K562 (cell line): Measurements from ENCODE around the gene SMC3. TPM values are rescaled to one million over a fixed set of nuclear protein-coding genes. Genes with fewer than 3 reads are reported as not detected.
A peak's percentile ranks its signal among the peaks of the same experiment; 100 is the strongest.

Experiments used
- ATAC-seq: fragments of 200-7000 bp; cut with Tn5 transposase; 3 replicates; pipeline ENCODE4 v1.9.1; 2020; ENCODE audit warnings: moderate library complexity
- BruUV-seq: library from RNA; stranded (reverse); fragments of 400-500 nt; replicated peaks from 2 replicates; lab custom pipeline; 2021; lab: Mats Ljungman, UMichigan
- CTCF ChIA-PET: fragments of 300-600 bp; formaldehyde crosslinking; extraction: SDS; loops from one replicate; lab custom pipeline; 2021; ENCODE audit warnings: low intra/inter-chr PET ratio; lab: Yijun Ruan, JAX
- POLR2A ChIA-PET: fragments of 300-600, 350-650 bp; sonication (Branson Sonifier 250); formaldehyde crosslinking; extraction: SDS; loops from one replicate; lab custom pipeline; 2021; ENCODE audit warnings: antibody characterized with exemption, inconsistent platforms; lab: Yijun Ruan, JAX
- DNase-seq, 4 experiments: peaks; one replicate each; pipeline versions ENCODE4 v3.0.0 to v3.0.0-alpha.2; 2011 to 2018; ENCODE audit warnings: low spot score in 3 of 4, mixed read lengths in 3 of 4; ENCODE audit errors: extremely low read depth in 1 of 4
- FAIRE-seq: peaks from 2 replicates; lab custom pipeline; 2011; peaks lifted over from hg19 to GRCh38; lab: Jason Lieb, UNC
- H2AFZ ChIP-seq: 2 replicates; pipeline ENCODE4 v1.6.0; 2011; ENCODE audit warnings: low read depth, low read length, control low read depth, inconsistent platforms
- H3K27ac ChIP-seq: fragments of 200-600 bp; 3 replicates; pipeline ENCODE4 v1.8.0; 2011; ENCODE audit warnings: low read depth, mild to moderate bottlenecking, control low read depth, inconsistent platforms, low read length, moderate library complexity, mixed read lengths; ENCODE audit errors: extremely low read depth
- H3K27me3 ChIP-seq, 2 experiments: fragments of 300-600 bp in 1 of 2; 2 replicates in 1 of 2; 3 replicates in 1 of 2; pipeline versions ENCODE4 v1.6.0 to v1.8.0; 2011; ENCODE audit warnings: inconsistent platforms in 2 of 2, low read length in 2 of 2, mild to moderate bottlenecking in 1 of 2, mixed read lengths in 1 of 2, moderate library complexity in 1 of 2; ENCODE audit not compliant: control insufficient read depth in 2 of 2, insufficient read depth in 2 of 2
- H3K36me3 ChIP-seq: fragments of 300-600 bp; 3 replicates; pipeline ENCODE4 v1.8.0; 2011; ENCODE audit warnings: mild to moderate bottlenecking, low read length, inconsistent platforms; ENCODE audit not compliant: control insufficient read depth, insufficient read depth
- H3K4me1 ChIP-seq, 2 experiments: fragments of 200-600 bp in 1 of 2; replicated peaks in 1 of 2; 2 replicates in 1 of 2; 3 replicates in 1 of 2; pipeline versions ENCODE4 v1.5.1 to v1.8.0; 2011; ENCODE audit warnings: inconsistent platforms in 2 of 2, low read length in 2 of 2, mild to moderate bottlenecking in 1 of 2, mixed read lengths in 1 of 2, moderate library complexity in 1 of 2; ENCODE audit not compliant: control insufficient read depth in 2 of 2, insufficient read depth in 2 of 2
- H3K4me2 ChIP-seq: 2 replicates; pipeline ENCODE4 v1.6.1; 2011; ENCODE audit warnings: low read length, control low read depth, inconsistent platforms, mixed read lengths; ENCODE audit not compliant: insufficient read depth
- H3K4me3 ChIP-seq: fragments of 200-600 bp; sonication (generic), shearing (Covaris generic); 2 replicates; pipeline ENCODE4 v1.5.1; 2016; ENCODE audit warnings: control low read depth, inconsistent platforms
- H3K79me2 ChIP-seq: fragments of 200-600 bp; 3 replicates; pipeline ENCODE4 v1.8.0; 2011; ENCODE audit warnings: low read length, inconsistent platforms; ENCODE audit not compliant: control insufficient read depth, insufficient read depth
- H3K9ac ChIP-seq, 2 experiments: 2 replicates each; pipeline versions ENCODE4 v1.6.0 to v1.6.1; 2011; ENCODE audit warnings: low read depth in 2 of 2, low read length in 2 of 2, control low read depth in 1 of 2, inconsistent platforms in 1 of 2, mild to moderate bottlenecking in 1 of 2, mixed read lengths in 1 of 2; ENCODE audit not compliant: insufficient read depth in 1 of 2
- H3K9me1 ChIP-seq: one replicate; pipeline ENCODE4 v1.6.0; 2011; ENCODE audit warnings: inconsistent platforms, mild to moderate bottlenecking, low read length, moderate library complexity; ENCODE audit not compliant: control insufficient read depth, insufficient read depth
- H3K9me3 ChIP-seq: replicated peaks from 2 replicates; pipeline ENCODE4 v1.5.1; 2011; ENCODE audit warnings: low read depth, low read length, inconsistent platforms; ENCODE audit not compliant: control insufficient read depth, insufficient read depth
- H4K20me1 ChIP-seq: replicated peaks from 2 replicates; pipeline ENCODE4 v1.6.1; 2011; ENCODE audit warnings: low read length, inconsistent platforms, mixed read lengths; ENCODE audit not compliant: control insufficient read depth, insufficient read depth
- L3MBTL2 ChIP-seq: fragments of 450-650 bp; IDR thresholded peaks from 2 replicates; pipeline ENCODE4 v1.6.1; 2016; ENCODE audit warnings: mild to moderate bottlenecking, moderate library complexity
- NFE2L1 ChIP-seq: fragments of 450-650 bp; IDR thresholded peaks from 2 replicates; pipeline ENCODE4 v1.6.1; 2016; ENCODE audit warnings: missing genetic modification characterization, low read depth, mild to moderate bottlenecking, missing compliant biosample characterization, moderate library complexity, borderline replicate concordance
- NR2C1 ChIP-seq, 2 experiments: fragments of 450-650 bp; IDR thresholded peaks; 2 replicates each; pipeline ENCODE4 v1.6.1; 2017; ENCODE audit warnings: mild to moderate bottlenecking in 2 of 2, antibody characterized with exemption in 1 of 2, inconsistent platforms in 1 of 2, missing compliant biosample characterization in 1 of 2, missing genetic modification characterization in 1 of 2
- NUFIP1 ChIP-seq: fragments of 450-650 bp; IDR thresholded peaks from 2 replicates; pipeline ENCODE4 v1.6.1; 2018; ENCODE audit not compliant: partially characterized antibody
- POLR2AphosphoS2 ChIP-seq: IDR thresholded peaks from 2 replicates; pipeline ENCODE4 v1.6.1; 2012; ENCODE audit warnings: low read length, improper control_type of control experiment
- TAF9B ChIP-seq: fragments of 450-650 bp; IDR thresholded peaks from 2 replicates; pipeline ENCODE4 v1.6.1; 2018; ENCODE audit warnings: mild to moderate bottlenecking; ENCODE audit not compliant: partially characterized antibody
- ZKSCAN8 ChIP-seq: fragments of 200-800 bp; sonication (Bioruptor generic); IDR thresholded peaks from 2 replicates; pipeline ENCODE4 v1.6.1; 2016; ENCODE audit warnings: missing genetic modification characterization, missing compliant biosample characterization
- ZNF239 ChIP-seq: fragments of 250-450 bp; sonication (Bioruptor Pico); IDR thresholded peaks from 2 replicates; pipeline ENCODE4 v1.4.0; 2020; ENCODE audit warnings: mild to moderate bottlenecking
- ZNF644 ChIP-seq: fragments of 200-800 bp; sonication (Bioruptor generic); IDR thresholded peaks from 2 replicates; pipeline ENCODE4 v1.6.1; 2016; ENCODE audit warnings: low read depth, missing genetic modification characterization, missing compliant biosample characterization
- WGBS: fragments of 100-300 bp; shearing (Covaris generic); methylation state at CpG from one replicate; pipeline ENCODE4 v1.1.6; 2016; ENCODE audit warnings: low coverage, mixed read lengths; ENCODE audit not compliant: insufficient coverage; ENCODE audit errors: missing lambda C conversion rate; 5-methylcytosine and 5-hydroxymethylcytosine counted together
- in situ Hi-C: fragments of 300-500 bp; cut with MboI; formaldehyde crosslinking; loops from 4 replicates; pipeline ENCODE4 v1.15.0; 2018; ENCODE audit warnings: inconsistent platforms, mixed read lengths
- intact Hi-C: fragments of 100-400 bp; cut with micrococcal nuclease; formaldehyde crosslinking; loops from 2 replicates; pipeline ENCODE4 v1.14.2; 2022
- polyA plus RNA-seq, 8 experiments: library from polyadenylated mRNA; depleted of rRNA in 4 of 8; stranded (reverse) in 5 of 8; unstranded in 3 of 8; fragments of >200 nt; fragmentation: Nextera tagmentation in 2 of 8; fragmentation: Illumina TruSeq in 1 of 8; extraction: Ambion mirVana in 2 of 8; extraction: Trizol in 1 of 8; gene quantifications; 2 replicates each; pipeline versions ENCODE4 v1.2.1 to v1.2.3, GENCODE V29; 2011 to 2014; ENCODE audit warnings: inconsistent platforms in 1 of 8, missing spikeins in 1 of 8
- total RNA-seq, 7 experiments: library from RNA; depleted of rRNA in 6 of 7; stranded (reverse); fragments of >200 nt in 6 of 7; fragmentation: Illumina TruSeq in 2 of 7; extraction: Trizol in 2 of 7; gene quantifications; 2 replicates each; pipeline versions ENCODE4 v1.2.1 to v1.2.3, GENCODE V29; 2011 to 2021; ENCODE audit warnings: low replicate concordance in 1 of 7
- TF ChIP-seq, protein P1 (sequence below): fragments of 450-650 bp; IDR thresholded peaks from 2 replicates; pipeline ENCODE4 v1.6.1; 2016; ENCODE audit warnings: antibody characterized with exemption
- TF ChIP-seq, protein P2 (sequence below): sonication (generic); formaldehyde crosslinking; IDR thresholded peaks from 2 replicates; pipeline ENCODE4 v1.9.0; 2022; ENCODE audit warnings: mild to moderate bottlenecking, missing genetic modification reagents
- TF ChIP-seq, protein P3 (sequence below): sonication (generic); formaldehyde crosslinking; IDR thresholded peaks from 2 replicates; pipeline ENCODE4 v1.8.0; 2023; ENCODE audit warnings: missing genetic modification reagents, mild to moderate bottlenecking, borderline replicate concordance
- TF ChIP-seq, protein P4 (sequence below): sonication (generic); formaldehyde crosslinking; IDR thresholded peaks from 2 replicates; pipeline ENCODE4 v1.8.0; 2022; ENCODE audit warnings: missing genetic modification reagents, mild to moderate bottlenecking, borderline replicate concordance

The SMC3 gene
- total and polyA plus RNA-seq, 9 of the 15 experiments (the other 6 are each of a cell fraction or from before 2014, with no cell fraction given) = 21.3 to 62.6 (median 39.3) TPM

- in situ Hi-C loops (no loop called here), intact Hi-C loops (loop anchor here (1.0 to 5.0 kb wide), 3 partner anchors 26 to 226 kb away; partner anchors contain the start of gene PDCD4)
- CTCF ChIA-PET = no interaction called here
- Histone ChIP-seq H3K9me3 (no peaks in the 10 kb centered on the region), H3K4me2 (peak overlapping the region; percentile 84), H3K9me1 (no peaks in the 10 kb centered on the region), H3K27me3 (no peaks in the 10 kb centered on the region), H3K27ac (peak overlapping the region; percentile 85), H3K79me2 (peaks cover 74% of the 10 kb centered on the region), H3K36me3 (no peaks in the 10 kb centered on the region), H2AFZ (peak overlapping the region; percentile 60), H3K4me1 (peaks cover 20 to 21% of the 10 kb centered on the region in 2 experiments), H3K9ac (peak overlapping the region; percentile 75 to 90; a peak in 3 of 4 replicates), H3K4me3 (peak overlapping the region; percentile 66), H4K20me1 (no peaks in the 10 kb centered on the region)
- FAIRE-seq = peak; percentile 89
- ATAC-seq = peak; percentile 77
- DNase-seq = peak; percentile 24 to 84 (median 44)
- WGBS = 1% methylated on average over 13 of the region's 13 CpGs
- no TSS peak for BruUV-seq
- POLR2A ChIA-PET = interaction anchor here (0.5 to 1.9 kb wide), 7 partner anchors 12 to 155 kb away, joined by 3 to 10 read pairs (median 4); no protein-coding TSS in a partner anchor
- TF ChIP-seq, protein P1, sequence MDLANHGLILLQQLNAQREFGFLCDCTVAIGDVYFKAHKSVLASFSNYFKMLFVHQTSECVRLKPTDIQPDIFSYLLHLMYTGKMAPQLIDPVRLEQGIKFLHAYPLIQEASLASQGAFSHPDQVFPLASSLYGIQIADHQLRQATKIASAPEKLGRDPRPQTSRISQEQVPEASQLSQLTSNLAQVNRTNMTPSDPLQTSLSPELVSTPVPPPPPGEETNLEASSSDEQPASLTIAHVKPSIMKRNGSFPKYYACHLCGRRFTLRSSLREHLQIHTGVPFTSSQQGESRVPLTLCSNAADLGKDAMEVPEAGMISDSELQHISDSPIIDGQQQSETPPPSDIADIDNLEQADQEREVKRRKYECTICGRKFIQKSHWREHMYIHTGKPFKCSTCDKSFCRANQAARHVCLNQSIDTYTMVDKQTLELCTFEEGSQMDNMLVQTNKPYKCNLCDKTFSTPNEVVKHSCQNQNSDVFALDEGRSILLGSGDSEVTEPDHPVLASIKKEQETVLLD = no peak
- no peak for TF ChIP-seq TAF9B
- TF ChIP-seq ZKSCAN8 (CRISPR knock-in tag) = no peak
- TF ChIP-seq, protein P2, sequence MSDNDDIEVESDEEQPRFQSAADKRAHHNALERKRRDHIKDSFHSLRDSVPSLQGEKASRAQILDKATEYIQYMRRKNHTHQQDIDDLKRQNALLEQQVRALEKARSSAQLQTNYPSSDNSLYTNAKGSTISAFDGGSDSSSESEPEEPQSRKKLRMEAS = no peak
- TF ChIP-seq NFE2L1 (tag) = no peak
- TF ChIP-seq NR2C1 (IDR thresholded peaks at IDR 0.05) = no peak
- no peak for TF ChIP-seq NR2C1 (tag; IDR thresholded peaks at IDR 0.05)
- 0 out of 2 replicates have a peak, but pooled peaks have one; percentile 39 for TF ChIP-seq ZNF644 (tag)
- no peak for TF ChIP-seq NUFIP1
- TF ChIP-seq, protein P3, sequence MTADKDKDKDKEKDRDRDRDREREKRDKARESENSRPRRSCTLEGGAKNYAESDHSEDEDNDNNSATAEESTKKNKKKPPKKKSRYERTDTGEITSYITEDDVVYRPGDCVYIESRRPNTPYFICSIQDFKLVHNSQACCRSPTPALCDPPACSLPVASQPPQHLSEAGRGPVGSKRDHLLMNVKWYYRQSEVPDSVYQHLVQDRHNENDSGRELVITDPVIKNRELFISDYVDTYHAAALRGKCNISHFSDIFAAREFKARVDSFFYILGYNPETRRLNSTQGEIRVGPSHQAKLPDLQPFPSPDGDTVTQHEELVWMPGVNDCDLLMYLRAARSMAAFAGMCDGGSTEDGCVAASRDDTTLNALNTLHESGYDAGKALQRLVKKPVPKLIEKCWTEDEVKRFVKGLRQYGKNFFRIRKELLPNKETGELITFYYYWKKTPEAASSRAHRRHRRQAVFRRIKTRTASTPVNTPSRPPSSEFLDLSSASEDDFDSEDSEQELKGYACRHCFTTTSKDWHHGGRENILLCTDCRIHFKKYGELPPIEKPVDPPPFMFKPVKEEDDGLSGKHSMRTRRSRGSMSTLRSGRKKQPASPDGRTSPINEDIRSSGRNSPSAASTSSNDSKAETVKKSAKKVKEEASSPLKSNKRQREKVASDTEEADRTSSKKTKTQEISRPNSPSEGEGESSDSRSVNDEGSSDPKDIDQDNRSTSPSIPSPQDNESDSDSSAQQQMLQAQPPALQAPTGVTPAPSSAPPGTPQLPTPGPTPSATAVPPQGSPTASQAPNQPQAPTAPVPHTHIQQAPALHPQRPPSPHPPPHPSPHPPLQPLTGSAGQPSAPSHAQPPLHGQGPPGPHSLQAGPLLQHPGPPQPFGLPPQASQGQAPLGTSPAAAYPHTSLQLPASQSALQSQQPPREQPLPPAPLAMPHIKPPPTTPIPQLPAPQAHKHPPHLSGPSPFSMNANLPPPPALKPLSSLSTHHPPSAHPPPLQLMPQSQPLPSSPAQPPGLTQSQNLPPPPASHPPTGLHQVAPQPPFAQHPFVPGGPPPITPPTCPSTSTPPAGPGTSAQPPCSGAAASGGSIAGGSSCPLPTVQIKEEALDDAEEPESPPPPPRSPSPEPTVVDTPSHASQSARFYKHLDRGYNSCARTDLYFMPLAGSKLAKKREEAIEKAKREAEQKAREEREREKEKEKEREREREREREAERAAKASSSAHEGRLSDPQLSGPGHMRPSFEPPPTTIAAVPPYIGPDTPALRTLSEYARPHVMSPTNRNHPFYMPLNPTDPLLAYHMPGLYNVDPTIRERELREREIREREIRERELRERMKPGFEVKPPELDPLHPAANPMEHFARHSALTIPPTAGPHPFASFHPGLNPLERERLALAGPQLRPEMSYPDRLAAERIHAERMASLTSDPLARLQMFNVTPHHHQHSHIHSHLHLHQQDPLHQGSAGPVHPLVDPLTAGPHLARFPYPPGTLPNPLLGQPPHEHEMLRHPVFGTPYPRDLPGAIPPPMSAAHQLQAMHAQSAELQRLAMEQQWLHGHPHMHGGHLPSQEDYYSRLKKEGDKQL = no peak
- TF ChIP-seq ZNF239 (CRISPR knock-in tag) = peak; percentile 9; the same call in 1 of the 2 replicates
- TF ChIP-seq L3MBTL2 = peak; percentile 57; the same call in 1 of the 2 replicates
- TF ChIP-seq POLR2AphosphoS2 = no peak
- TF ChIP-seq, protein P4, sequence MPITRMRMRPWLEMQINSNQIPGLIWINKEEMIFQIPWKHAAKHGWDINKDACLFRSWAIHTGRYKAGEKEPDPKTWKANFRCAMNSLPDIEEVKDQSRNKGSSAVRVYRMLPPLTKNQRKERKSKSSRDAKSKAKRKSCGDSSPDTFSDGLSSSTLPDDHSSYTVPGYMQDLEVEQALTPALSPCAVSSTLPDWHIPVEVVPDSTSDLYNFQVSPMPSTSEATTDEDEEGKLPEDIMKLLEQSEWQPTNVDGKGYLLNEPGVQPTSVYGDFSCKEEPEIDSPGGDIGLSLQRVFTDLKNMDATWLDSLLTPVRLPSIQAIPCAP (CRISPR knock-in tag) = no peak
These were observed 79.1 kb downstream of the SMC3 start for GRCh38 chr10:110646417-110647135.
